GM12878 (cell line): Measurements from ENCODE around the gene MEG3. TPM values are rescaled to one million over a fixed set of nuclear protein-coding genes. Genes with fewer than 3 reads are reported as not detected.

ENCODE experiments used
- ATAC-seq: fragments of 200-7000 bp; cut with Tn5 transposase; 3 replicates; pipeline ENCODE4 v1.9.1; 2020; ENCODE audit warnings: mild to moderate bottlenecking, moderate library complexity
- BruUV-seq: library from RNA; stranded (reverse); fragments of 400-500 nt; replicated peaks from 2 replicates; lab custom pipeline; 2021; lab: Mats Ljungman, UMichigan
- CTCF ChIA-PET: fragments of 300-600 bp; sonication (Branson Sonifier 250); formaldehyde crosslinking; extraction: SDS; loops from one replicate; lab custom pipeline; 2021; ENCODE audit warnings: inconsistent platforms; lab: Yijun Ruan, JAX
- POLR2A ChIA-PET: fragments of 350-600 bp; formaldehyde crosslinking; extraction: SDS; loops from one replicate; lab custom pipeline; 2021; ENCODE audit warnings: inconsistent platforms; lab: Charles Lee
- RAD21 ChIA-PET: fragments of 300-600 bp; sonication (Branson Sonifier 250); formaldehyde crosslinking; loops from one replicate; lab custom pipeline; 2023; ENCODE audit warnings: antibody characterized with exemption; ENCODE audit not compliant: unreplicated experiment; lab: Charles Lee
- SMC1A ChIA-PET: fragments of 300-600 bp; sonication (Branson Sonifier 250); formaldehyde crosslinking; loops from one replicate; lab custom pipeline; 2023; ENCODE audit not compliant: unreplicated experiment, uncharacterized antibody; lab: Charles Lee
- DNase-seq: peaks from one replicate; pipeline ENCODE4 v3.0.0-alpha.2; 2011; ENCODE audit warnings: low read depth, low spot score
- FAIRE-seq: peaks from 3 replicates; lab custom pipeline; 2011; peaks lifted over from hg19 to GRCh38; lab: Jason Lieb, UNC
- H2AFZ ChIP-seq: 2 replicates; pipeline ENCODE4 v1.6.0; 2011; ENCODE audit warnings: low read depth, low read length, control low read depth; ENCODE audit not compliant: control insufficient read depth
- H3K27ac ChIP-seq: 2 replicates; pipeline ENCODE4 v1.5.1; 2011; ENCODE audit warnings: control low read depth; ENCODE audit not compliant: control insufficient read depth, insufficient read depth
- H3K27me3 ChIP-seq, 2 experiments: replicated peaks in 1 of 2; 2 replicates each; pipeline versions ENCODE4 v1.6.0 to v1.6.1; 2011; ENCODE audit warnings: low read length in 1 of 2; ENCODE audit not compliant: control insufficient read depth in 2 of 2, insufficient read depth in 2 of 2
- H3K36me3 ChIP-seq, 2 experiments: 2 replicates each; pipeline ENCODE4 v1.5.1; 2011; ENCODE audit warnings: low read length in 1 of 2; ENCODE audit not compliant: control insufficient read depth in 2 of 2, insufficient read depth in 2 of 2
- H3K4me1 ChIP-seq: 2 replicates; pipeline ENCODE4 v1.6.1; 2011; ENCODE audit warnings: mild to moderate bottlenecking, low read length, moderate library complexity, mixed read lengths; ENCODE audit not compliant: control insufficient read depth, insufficient read depth
- H3K4me2 ChIP-seq: 2 replicates; pipeline ENCODE4 v1.6.0; 2011; ENCODE audit warnings: control low read depth; ENCODE audit not compliant: control insufficient read depth, insufficient read depth
- H3K4me3 ChIP-seq: fragments of 200-600 bp; sonication (generic); 2 replicates; pipeline ENCODE4 v1.5.1; 2016
- H3K79me2 ChIP-seq: 2 replicates; pipeline ENCODE4 v1.6.0; 2011; ENCODE audit warnings: low read length; ENCODE audit not compliant: control insufficient read depth, insufficient read depth
- H3K9ac ChIP-seq: 2 replicates; pipeline ENCODE4 v1.8.0; 2011; ENCODE audit warnings: low read length, control low read depth, mixed read lengths; ENCODE audit not compliant: control insufficient read depth, insufficient read depth
- H3K9me3 ChIP-seq: replicated peaks from 3 replicates; pipeline ENCODE4 v1.5.1; 2011; ENCODE audit warnings: mild to moderate bottlenecking, low read length; ENCODE audit not compliant: control insufficient read depth, insufficient read depth
- H4K20me1 ChIP-seq: 2 replicates; pipeline ENCODE4 v1.6.0; 2011; ENCODE audit not compliant: control insufficient read depth, insufficient read depth
- CBFB ChIP-seq: IDR thresholded peaks from 2 replicates; pipeline ENCODE4 v1.6.1; 2016; ENCODE audit warnings: antibody characterized with exemption, low read depth
- E2F8 ChIP-seq: fragments of 450-650 bp; IDR thresholded peaks from 2 replicates; pipeline ENCODE4 v1.6.1; 2018; ENCODE audit warnings: mild to moderate bottlenecking, low read depth, moderate library complexity; ENCODE audit not compliant: partially characterized antibody
- EED ChIP-seq: sonication (generic); IDR thresholded peaks from 2 replicates; pipeline ENCODE4 v1.6.1; 2016; ENCODE audit warnings: antibody characterized with exemption, low read depth
- MEF2B ChIP-seq: fragments of 450-650 bp; IDR thresholded peaks from 2 replicates; pipeline ENCODE4 v1.6.1; 2018; ENCODE audit warnings: mild to moderate bottlenecking, moderate library complexity; ENCODE audit not compliant: partially characterized antibody, poor library complexity, severe bottlenecking
- PKNOX1 ChIP-seq: fragments of 450-650 bp; IDR thresholded peaks from 2 replicates; pipeline ENCODE4 v1.6.1; 2016; ENCODE audit warnings: mild to moderate bottlenecking
- POLR2AphosphoS5 ChIP-seq: IDR thresholded peaks from 2 replicates; pipeline ENCODE4 v1.6.1; 2011; ENCODE audit warnings: mild to moderate bottlenecking, low read length, inconsistent platforms
- RFX5 ChIP-seq: IDR thresholded peaks from 2 replicates; pipeline ENCODE4 v1.6.1; 2011; ENCODE audit warnings: low read depth, low read length, improper control_type of control experiment
- SREBF2 ChIP-seq: IDR thresholded peaks from 2 replicates; pipeline ENCODE4 v1.6.1; 2012; ENCODE audit warnings: mild to moderate bottlenecking, low read length
- TCF7 ChIP-seq: IDR thresholded peaks from 2 replicates; pipeline ENCODE4 v1.6.1; 2014; ENCODE audit warnings: antibody characterized with exemption, borderline replicate concordance
- USF2 ChIP-seq: IDR thresholded peaks from 2 replicates; pipeline ENCODE4 v1.6.1; 2011; ENCODE audit warnings: low read depth, low read length, improper control_type of control experiment, borderline replicate concordance
- ZBTB11 ChIP-seq: fragments of 450-650 bp; formaldehyde crosslinking; IDR thresholded peaks from 2 replicates; pipeline ENCODE4 v1.5.0; 2022; ENCODE audit warnings: mild to moderate bottlenecking, missing genetic modification characterization
- WGBS: methylation state at CpG from one replicate; pipeline ENCODE4 v1.1.6; 2016; ENCODE audit warnings: low lambda C conversion rate; ENCODE audit not compliant: insufficient replicate concordance, insufficient coverage; ENCODE audit errors: missing lambda C conversion rate; 5-methylcytosine and 5-hydroxymethylcytosine counted together
- in situ Hi-C: fragments of 300-500 bp; cut with MboI; formaldehyde crosslinking; loops from 9 replicates; pipeline ENCODE4 v1.14.3; 2018; ENCODE audit warnings: mixed read lengths
- intact Hi-C: fragments of 100-400 bp; cut with micrococcal nuclease; formaldehyde crosslinking; loops from one replicate; pipeline ENCODE4 v1.14.2; 2022; ENCODE audit not compliant: unreplicated experiment
- polyA plus RNA-seq, 11 experiments: library from polyadenylated mRNA; depleted of rRNA in 4 of 11; unstranded in 6 of 11; stranded (reverse) in 5 of 11; fragments of >200 nt; fragmentation: Nextera tagmentation in 4 of 11; fragmentation: Illumina TruSeq in 1 of 11; extraction: Ambion mirVana in 4 of 11; extraction: Trizol in 1 of 11; gene quantifications; 1 replicate in 1 of 11; 2 replicates in 10 of 11; pipeline versions ENCODE4 v1.2.1 to v1.2.3, GENCODE V29; 2011 to 2016; ENCODE audit warnings: inconsistent platforms in 2 of 11, missing spikeins in 2 of 11, low read depth in 1 of 11
- total RNA-seq, 4 experiments: library from RNA; depleted of rRNA in 3 of 4; stranded (reverse); fragments of >200 nt in 3 of 4; fragmentation: Illumina TruSeq in 1 of 4; extraction: Trizol in 1 of 4; gene quantifications; 2 replicates each; pipeline versions ENCODE4 v1.2.1 to v1.2.3, GENCODE V29; 2013 to 2021
- TF ChIP-seq, protein P1 (sequence below): fragments of 450-650 bp; IDR thresholded peaks from 2 replicates; pipeline ENCODE4 v1.6.1; 2018; ENCODE audit warnings: borderline replicate concordance, mild to moderate bottlenecking; ENCODE audit not compliant: partially characterized antibody

Gene MEG3
- total and polyA plus RNA-seq, 10 of the 15 experiments (the other 5 are each of a cell fraction or from before 2014, with no cell fraction given): 0.03 to 2.9 (median 0.95) TPM; not detected in 7

DNA sequence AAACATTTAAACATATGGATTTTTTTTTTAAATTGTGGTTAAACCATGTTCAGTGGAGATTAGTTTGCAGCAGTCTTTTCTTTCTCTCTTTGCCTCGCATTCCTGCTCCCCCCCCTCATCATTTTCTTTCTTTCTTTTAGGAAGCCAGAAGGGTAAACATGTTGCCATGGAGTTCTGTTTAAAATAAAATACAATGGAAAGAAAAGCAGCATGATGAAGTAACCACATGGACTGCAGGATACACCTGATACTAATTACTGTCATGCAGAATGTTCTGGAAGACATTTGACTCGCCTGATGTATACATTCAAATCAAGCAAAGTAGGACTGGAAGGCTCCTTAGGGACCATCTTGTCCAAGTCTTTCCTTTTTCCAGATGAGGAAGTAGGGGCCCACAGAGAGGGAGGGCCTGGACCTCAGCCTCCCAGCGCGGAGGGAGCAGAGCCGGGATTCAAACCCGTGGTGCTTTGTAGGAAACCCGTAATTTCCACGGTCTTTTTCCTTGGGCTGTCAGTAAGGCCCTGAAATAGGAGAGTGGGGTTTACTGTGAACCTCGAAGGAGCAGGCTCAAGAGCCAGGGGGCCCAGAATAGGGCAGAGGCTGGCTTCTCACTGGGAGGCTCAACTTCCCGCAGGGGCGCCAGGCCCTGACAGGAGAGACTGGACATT is 2.4 kb upstream of the MEG3 start:
- no peaks in the 10 kb centered on the region for H3K79me2 ChIP-seq
- no peak for FAIRE-seq
- RAD21 ChIA-PET: no interaction called here
- no peak for DNase-seq
- in situ Hi-C loops: no loop called here
- H3K27me3 ChIP-seq: no peaks in the 10 kb centered on the region; a peak in 1 of 4 replicates
- no peaks in the 10 kb centered on the region for H4K20me1 ChIP-seq
- H3K27ac ChIP-seq: no peak overlapping the region
- no peaks in the 10 kb centered on the region for H3K36me3 ChIP-seq
- no peak overlapping the region for H2AFZ ChIP-seq
- no peaks in the 10 kb centered on the region; the same call in 2 of the 3 replicates for H3K9me3 ChIP-seq
- no peak overlapping the region for H3K9ac ChIP-seq
- no peak overlapping the region for H3K4me2 ChIP-seq
- intact Hi-C loops: no loop called here
- 46% methylated on average over 11 of the region's 11 CpGs for WGBS
- CTCF ChIA-PET: no interaction called here
- no TSS peak for BruUV-seq
- ATAC-seq: no peak
- H3K4me1 ChIP-seq: no peaks in the 10 kb centered on the region
- no peak overlapping the region for H3K4me3 ChIP-seq
- SMC1A ChIA-PET: no interaction called here
- POLR2A ChIA-PET: no interaction called here
- no peak for TF ChIP-seq PKNOX1
- TF ChIP-seq CBFB: no peak
- TF ChIP-seq TCF7: no peak
- no peak for TF ChIP-seq EED
- TF ChIP-seq MEF2B: no peak
- TF ChIP-seq, protein P1, sequence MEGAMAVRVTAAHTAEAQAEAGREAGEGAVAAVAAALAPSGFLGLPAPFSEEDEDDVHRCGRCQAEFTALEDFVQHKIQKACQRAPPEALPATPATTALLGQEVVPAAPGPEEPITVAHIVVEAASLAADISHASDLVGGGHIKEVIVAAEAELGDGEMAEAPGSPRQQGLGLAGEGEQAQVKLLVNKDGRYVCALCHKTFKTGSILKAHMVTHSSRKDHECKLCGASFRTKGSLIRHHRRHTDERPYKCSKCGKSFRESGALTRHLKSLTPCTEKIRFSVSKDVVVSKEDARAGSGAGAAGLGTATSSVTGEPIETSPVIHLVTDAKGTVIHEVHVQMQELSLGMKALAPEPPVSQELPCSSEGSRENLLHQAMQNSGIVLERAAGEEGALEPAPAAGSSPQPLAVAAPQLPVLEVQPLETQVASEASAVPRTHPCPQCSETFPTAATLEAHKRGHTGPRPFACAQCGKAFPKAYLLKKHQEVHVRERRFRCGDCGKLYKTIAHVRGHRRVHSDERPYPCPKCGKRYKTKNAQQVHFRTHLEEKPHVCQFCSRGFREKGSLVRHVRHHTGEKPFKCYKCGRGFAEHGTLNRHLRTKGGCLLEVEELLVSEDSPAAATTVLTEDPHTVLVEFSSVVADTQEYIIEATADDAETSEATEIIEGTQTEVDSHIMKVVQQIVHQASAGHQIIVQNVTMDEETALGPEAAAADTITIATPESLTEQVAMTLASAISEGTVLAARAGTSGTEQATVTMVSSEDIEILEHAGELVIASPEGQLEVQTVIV: no peak
- TF ChIP-seq RFX5: no peak
- no peak for TF ChIP-seq USF2
- TF ChIP-seq ZBTB11 (CRISPR knock-in tag): no peak
- TF ChIP-seq SREBF2: no peak
- no peak for TF ChIP-seq POLR2AphosphoS5
- no peak for TF ChIP-seq E2F8
